Hematopoietic multipotent progenitor cell treated with erythropoietin and hydrocortisone succinate and interleukin-3 and kit ligand, for 6 days (in vitro differentiated cells): ENCODE results near the gene CTU2.

Source experiments
- DNase-seq: peaks from one replicate; pipeline ENCODE4 v3.0.0-alpha.2; 2015

Gene CTU2

GRCh38 chr16:88697831-88698615 is 8.3 kb upstream of the CTU2 start:
- peak; percentile 36 for DNase-seq

- DNase-seq, result no peak
Observed at GRCh38 chr16:88698646-88699045, 7.7 kb upstream of the CTU2 start.

GRCh38 chr16:88699180-88699579 is 7.1 kb upstream of the CTU2 start:
- no peak for DNase-seq

- DNase-seq, result no peak
Observed at GRCh38 chr16:88700322-88700635, 6.0 kb upstream of the CTU2 start.

- DNase-seq, result peak; percentile 97
Observed at GRCh38 chr16:88700636-88701482, 5.4 kb upstream of the CTU2 start.

GRCh38 chr16:88701581-88702370 is 4.5 kb upstream of the CTU2 start:
- peak; percentile 38 for DNase-seq

- DNase-seq, result peak; percentile 67
Observed at GRCh38 chr16:88702371-88703210, 3.7 kb upstream of the CTU2 start.

- peak; percentile 88 for DNase-seq
Observed at GRCh38 chr16:88703486-88704309, 2.6 kb upstream of the CTU2 start.

- DNase-seq, result peak; percentile 58
Observed at GRCh38 chr16:88705076-88705684, 1.1 kb upstream of the CTU2 start.

GRCh38 chr16:88705801-88706228 is 488 bp upstream of the CTU2 start:
- DNase-seq, result peak; percentile 59

- DNase-seq, result peak; percentile 51
Observed at GRCh38 chr16:88706965-88707826, 893 bp downstream of the CTU2 start.

GRCh38 chr16:88710556-88710955 is 4.3 kb downstream of the CTU2 start:
- no peak for DNase-seq

GRCh38 chr16:88711750-88712340 is 5.5 kb downstream of the CTU2 start:
- DNase-seq, result no peak

- DNase-seq, result no peak
Observed at GRCh38 chr16:88712362-88712979, 6.2 kb downstream of the CTU2 start.

GRCh38 chr16:88713054-88713453 is 6.8 kb downstream of the CTU2 start:
- no peak for DNase-seq

GRCh38 chr16:88713568-88714419 is 7.5 kb downstream of the CTU2 start:
- DNase-seq, result no peak

GRCh38 chr16:88714420-88715302 is 8.4 kb downstream of the CTU2 start:
- no peak for DNase-seq
